Vagina (tissue), 2 donors: ENCODE measurements around the gene LHCGR.

Source experiments
- CTCF ChIP-seq, 3 experiments: fragments of 450-650 bp in 2 of 3; fragments of 200-600 bp in 1 of 3; sonication (generic) in 1 of 3; IDR thresholded peaks; one replicate each; pipeline ENCODE4 v1.5.1; 2017 to 2019; ENCODE audit warnings: antibody characterized with exemption in 3 of 3, mild to moderate bottlenecking in 2 of 3, moderate library complexity in 2 of 3
- POLR2A ChIP-seq, 2 donors: fragments of 450-650 bp; IDR thresholded peaks; one replicate each; pipeline ENCODE4 v1.6.1; 2017; ENCODE audit warnings: antibody characterized with exemption in 2 of 2, mild to moderate bottlenecking in 2 of 2, moderate library complexity in 2 of 2
- POLR2AphosphoS5 ChIP-seq, 2 donors: sonication (generic); formaldehyde crosslinking; IDR thresholded peaks; one replicate each; pipeline ENCODE4 v1.9.0; 2017; ENCODE audit warnings: antibody characterized with exemption in 2 of 2, mild to moderate bottlenecking in 2 of 2, low read depth in 1 of 2; ENCODE audit not compliant: insufficient read depth in 1 of 2

GRCh38 chr2:48691935-48692691 is 63.4 kb downstream of the LHCGR start:
- TF ChIP-seq CTCF (IDR thresholded peaks at IDR 0.05) (no peak), POLR2AphosphoS5 (IDR thresholded peaks at IDR 0.05; ENCODE audit: insufficient read depth in 1 of 2, low read depth in 1 of 2) (no peak), POLR2A (IDR thresholded peaks at IDR 0.05) (no peak)
